Natural killer cell (primary cell): ENCODE data around the gene RNH1. TPM values are rescaled to one million over a fixed set of nuclear protein-coding genes. Genes with fewer than 3 reads are reported as not detected.

Source experiments
- ATAC-seq, 3 donors: fragments of 150-1000 bp in 2 of 3; fragments of 200-7000 bp in 1 of 3; cut with Tn5 transposase; 1 replicate in 1 of 3; 2 replicates in 2 of 3; pipeline ENCODE4 v1.10.0; 2021; ENCODE audit warnings: mild to moderate bottlenecking in 2 of 3, moderate library complexity in 2 of 3
- DNase-seq, 2 donors: peaks; one replicate each; pipeline versions ENCODE4 v3.0.0 to v3.0.0-alpha.2; 2013 to 2021; ENCODE audit warnings: mixed read lengths in 1 of 2
- H3K27ac ChIP-seq: one replicate; pipeline ENCODE4 v1.5.1; 2013; ENCODE audit warnings: mild to moderate bottlenecking, low read length
- H3K27me3 ChIP-seq: one replicate; pipeline ENCODE4 v1.6.1; 2013; ENCODE audit warnings: low read length; ENCODE audit not compliant: control insufficient read depth, insufficient read depth
- H3K36me3 ChIP-seq: one replicate; pipeline ENCODE4 v1.6.1; 2013; ENCODE audit warnings: low read length; ENCODE audit not compliant: control insufficient read depth, insufficient read depth
- H3K4me1 ChIP-seq: one replicate; pipeline ENCODE4 v1.6.1; 2013; ENCODE audit warnings: low read length; ENCODE audit not compliant: control insufficient read depth, insufficient read depth
- H3K4me3 ChIP-seq: one replicate; pipeline ENCODE4 v1.5.1; 2013; ENCODE audit warnings: low read length
- H3K9me3 ChIP-seq: one replicate; pipeline ENCODE4 v1.6.1; 2013; ENCODE audit warnings: low read length; ENCODE audit not compliant: control insufficient read depth, insufficient read depth
- H3K27ac Mint-ChIP-seq, 2 donors: one replicate each; pipeline ENCODE4 v1.8.0; 2022; ENCODE audit warnings: mild to moderate bottlenecking in 2 of 2, mixed read lengths in 2 of 2, moderate library complexity in 1 of 2
- H3K27me3 Mint-ChIP-seq, 2 donors: one replicate each; pipeline ENCODE4 v1.8.0; 2022; ENCODE audit warnings: low read depth in 2 of 2, mixed read lengths in 2 of 2
- H3K36me3 Mint-ChIP-seq: one replicate; pipeline ENCODE4 v1.8.0; 2022; ENCODE audit warnings: mixed read lengths
- H3K4me1 Mint-ChIP-seq, 2 donors: one replicate each; pipeline ENCODE4 v1.8.0; 2022; ENCODE audit warnings: mixed read lengths in 2 of 2
- H3K4me3 Mint-ChIP-seq: one replicate; pipeline ENCODE4 v1.8.0; 2022; ENCODE audit warnings: mild to moderate bottlenecking, moderate library complexity, mixed read lengths
- H3K9me3 Mint-ChIP-seq, 2 donors: one replicate each; pipeline ENCODE4 v1.8.0; 2022; ENCODE audit warnings: mixed read lengths in 2 of 2
- WGBS: methylation state at CpG from one replicate; pipeline ENCODE4 v1.1.7; 2013; ENCODE audit warnings: missing lambda C conversion rate; ENCODE audit not compliant: insufficient coverage; 5-methylcytosine and 5-hydroxymethylcytosine counted together
- intact Hi-C: fragments of 100-400 bp; cut with micrococcal nuclease; formaldehyde crosslinking; loops from one replicate; pipeline ENCODE4 v1.14.2; 2022
- total RNA-seq, 4 donors: library from RNA; stranded (reverse); fragments of 120-200 nt in 1 of 4; gene quantifications; one replicate each; pipeline versions ENCODE4 v1.2.3 to v1.2.4, GENCODE V29; 2013 to 2022
- TF ChIP-seq, protein P1 (sequence below): fragments of 200-600 bp; IDR thresholded peaks from one replicate; pipeline ENCODE4 v1.8.0; 2022; ENCODE audit warnings: antibody characterized with exemption

Gene RNH1
- total RNA-seq, 3 donors from 2014 or later (not counting 1 experiment from before 2014, with no cell fraction given), result 113 to 120 (median 118) TPM

DNA sequence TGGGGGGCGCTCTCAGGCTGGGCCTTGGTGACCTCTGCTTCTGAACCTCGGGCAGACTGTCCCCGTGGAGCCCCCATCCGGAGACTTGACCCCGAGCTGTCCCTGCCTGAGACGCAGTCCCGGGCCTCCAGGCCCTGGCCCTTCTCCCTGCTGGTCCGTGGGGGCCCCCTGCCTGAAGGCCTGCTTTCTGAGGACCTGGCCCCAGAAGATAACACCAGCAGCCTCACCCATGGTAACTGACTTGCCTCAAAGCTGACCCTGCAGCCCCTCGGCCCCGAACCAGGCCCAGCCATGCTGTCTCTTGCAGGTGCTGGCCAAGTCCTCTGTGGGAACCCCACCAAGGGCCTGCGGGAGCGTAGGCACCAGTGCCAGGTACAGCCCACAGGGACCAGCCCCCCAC is 44.6 kb upstream of the RNH1 start:
- no peaks in the 10 kb centered on the region for H3K36me3 ChIP-seq
- Mint-ChIP-seq H3K4me1 (no peaks in the 10 kb centered on the region), H3K4me3 (no peak overlapping the region), H3K27me3 (peaks cover 0 to 5% of the 10 kb centered on the region in 2 donors), H3K9me3 (no peaks in the 10 kb centered on the region), H3K27ac (no peak overlapping the region), H3K36me3 (no peaks in the 10 kb centered on the region)
- H3K9me3 ChIP-seq, result no peaks in the 10 kb centered on the region
- ATAC-seq (no peak), DNase-seq (no peak)
- H3K27me3 ChIP-seq, result no peaks in the 10 kb centered on the region
- H3K4me1 ChIP-seq, result peaks cover 23% of the 10 kb centered on the region
- TF ChIP-seq, protein P1, sequence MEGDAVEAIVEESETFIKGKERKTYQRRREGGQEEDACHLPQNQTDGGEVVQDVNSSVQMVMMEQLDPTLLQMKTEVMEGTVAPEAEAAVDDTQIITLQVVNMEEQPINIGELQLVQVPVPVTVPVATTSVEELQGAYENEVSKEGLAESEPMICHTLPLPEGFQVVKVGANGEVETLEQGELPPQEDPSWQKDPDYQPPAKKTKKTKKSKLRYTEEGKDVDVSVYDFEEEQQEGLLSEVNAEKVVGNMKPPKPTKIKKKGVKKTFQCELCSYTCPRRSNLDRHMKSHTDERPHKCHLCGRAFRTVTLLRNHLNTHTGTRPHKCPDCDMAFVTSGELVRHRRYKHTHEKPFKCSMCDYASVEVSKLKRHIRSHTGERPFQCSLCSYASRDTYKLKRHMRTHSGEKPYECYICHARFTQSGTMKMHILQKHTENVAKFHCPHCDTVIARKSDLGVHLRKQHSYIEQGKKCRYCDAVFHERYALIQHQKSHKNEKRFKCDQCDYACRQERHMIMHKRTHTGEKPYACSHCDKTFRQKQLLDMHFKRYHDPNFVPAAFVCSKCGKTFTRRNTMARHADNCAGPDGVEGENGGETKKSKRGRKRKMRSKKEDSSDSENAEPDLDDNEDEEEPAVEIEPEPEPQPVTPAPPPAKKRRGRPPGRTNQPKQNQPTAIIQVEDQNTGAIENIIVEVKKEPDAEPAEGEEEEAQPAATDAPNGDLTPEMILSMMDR, result no peak
- H3K27ac ChIP-seq, result no peak overlapping the region
- WGBS, result 92% methylated on average over 12 of the region's 12 CpGs
- intact Hi-C loops, result no loop called here
- H3K4me3 ChIP-seq, result no peak overlapping the region

GRCh38 chr11:551131-551530 is 44.1 kb upstream of the RNH1 start:
- no peaks in the 10 kb centered on the region for H3K36me3 Mint-ChIP-seq
- no peaks in the 10 kb centered on the region for H3K9me3 Mint-ChIP-seq
- H3K4me3 Mint-ChIP-seq, result no peak overlapping the region
- intact Hi-C loops, result no loop called here
- WGBS, result 81% methylated on average over 16 of the region's 16 CpGs
- Histone ChIP-seq H3K36me3 (no peaks in the 10 kb centered on the region), H3K9me3 (no peaks in the 10 kb centered on the region), H3K27ac (no peak overlapping the region), H3K4me3 (no peak overlapping the region), H3K27me3 (no peaks in the 10 kb centered on the region), H3K4me1 (peaks cover 21% of the 10 kb centered on the region)
- no peaks in the 10 kb centered on the region for H3K4me1 Mint-ChIP-seq
- DNase-seq (no peak), ATAC-seq (no peak)
- no peak overlapping the region for H3K27ac Mint-ChIP-seq
- H3K27me3 Mint-ChIP-seq, result peaks cover 0 to 3% of the 10 kb centered on the region in 2 donors
- TF ChIP-seq, protein P1, result no peak

DNA sequence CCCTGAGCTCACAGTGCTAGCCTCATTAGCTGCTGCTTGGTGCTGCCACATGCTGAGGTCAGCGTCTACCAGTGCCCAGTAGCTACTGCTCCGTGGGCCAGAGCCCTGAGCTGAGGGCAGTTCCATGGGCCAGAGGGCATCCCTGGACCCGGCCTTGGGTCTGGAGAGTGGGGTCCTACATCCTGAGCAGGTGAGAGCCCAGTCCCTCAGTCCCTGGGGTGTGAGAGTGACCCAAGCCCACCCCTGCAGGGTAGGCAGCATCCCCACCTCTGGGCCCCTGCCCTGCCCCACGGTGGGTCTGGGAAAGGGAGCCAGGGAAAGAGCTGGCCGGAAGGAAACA is 43.7 kb upstream of the RNH1 start:
- H3K27ac Mint-ChIP-seq, result no peak overlapping the region
- no peaks in the 10 kb centered on the region for H3K36me3 Mint-ChIP-seq
- intact Hi-C loops, result no loop called here
- H3K27me3 ChIP-seq, result no peaks in the 10 kb centered on the region
- H3K27ac ChIP-seq, result no peak overlapping the region
- no peaks in the 10 kb centered on the region for H3K9me3 ChIP-seq
- no peak overlapping the region for H3K4me3 Mint-ChIP-seq
- WGBS, result 87% methylated on average over 5 of the region's 5 CpGs
- no peaks in the 10 kb centered on the region for H3K36me3 ChIP-seq
- H3K4me1 Mint-ChIP-seq, result no peaks in the 10 kb centered on the region
- peaks cover 18% of the 10 kb centered on the region for H3K4me1 ChIP-seq
- no peaks in the 10 kb centered on the region for H3K9me3 Mint-ChIP-seq
- ATAC-seq (no peak), DNase-seq (no peak)
- H3K27me3 Mint-ChIP-seq, result peaks cover 0 to 3% of the 10 kb centered on the region in 2 donors
- H3K4me3 ChIP-seq, result no peak overlapping the region
- TF ChIP-seq, protein P1, result no peak

DNA sequence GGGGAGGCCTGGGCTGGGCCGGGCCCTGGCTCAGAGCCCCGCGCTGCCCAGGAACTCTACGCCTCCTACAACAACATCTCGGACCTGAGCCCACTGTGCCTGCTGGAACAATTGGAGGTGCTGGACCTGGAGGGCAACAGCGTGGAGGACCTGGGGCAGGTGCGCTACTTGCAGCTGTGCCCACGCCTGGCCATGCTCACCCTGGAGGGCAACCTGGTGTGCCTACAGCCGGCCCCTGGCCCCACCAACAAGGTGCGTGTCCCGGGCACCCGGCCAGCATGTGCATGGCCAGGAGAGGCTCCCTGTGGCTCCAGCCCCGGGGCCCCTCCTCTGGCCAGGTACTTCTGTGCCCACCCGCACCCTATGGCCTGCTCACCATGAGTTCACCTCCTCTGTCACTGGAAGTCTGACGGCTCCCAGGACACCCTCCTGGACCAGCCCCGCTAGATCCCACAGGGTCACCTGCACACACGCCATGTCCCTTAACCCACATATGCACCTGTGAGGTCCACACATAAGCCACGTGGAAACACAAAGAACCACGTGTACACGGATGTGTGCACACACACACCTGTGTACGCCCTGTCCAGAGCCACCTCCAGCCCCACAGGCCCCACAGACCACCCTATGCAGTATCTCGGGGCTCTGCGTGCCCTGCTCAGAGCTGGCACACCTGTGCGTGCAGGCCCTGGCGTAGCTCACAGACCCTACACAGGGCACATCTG is 43.1 kb upstream of the RNH1 start:
- no peaks in the 10 kb centered on the region for H3K9me3 Mint-ChIP-seq
- Histone ChIP-seq H3K27me3 (no peaks in the 10 kb centered on the region), H3K4me3 (no peak overlapping the region), H3K9me3 (no peaks in the 10 kb centered on the region), H3K27ac (no peak overlapping the region), H3K4me1 (peaks cover 13% of the 10 kb centered on the region), H3K36me3 (no peaks in the 10 kb centered on the region)
- TF ChIP-seq, protein P1, result no peak
- WGBS, result 93% methylated on average over 25 of the region's 25 CpGs
- no peak overlapping the region for H3K4me3 Mint-ChIP-seq
- ATAC-seq (no peak), DNase-seq (no peak)
- H3K27me3 Mint-ChIP-seq, result peaks cover 0 to 3% of the 10 kb centered on the region in 2 donors
- H3K4me1 Mint-ChIP-seq, result no peaks in the 10 kb centered on the region
- no peak overlapping the region for H3K27ac Mint-ChIP-seq
- H3K36me3 Mint-ChIP-seq, result no peaks in the 10 kb centered on the region
- intact Hi-C loops, result no loop called here
